ENCODE measurements around the gene GPAT3. TPM values are rescaled to one million over a fixed set of nuclear protein-coding genes. Genes with fewer than 3 reads are reported as not detected.

GPAT3 gene
- total and polyA plus RNA-seq, 2 of the 8 experiments (the other 6 are each of a cell fraction or from before 2014, with no cell fraction given) = 0.23 to 2.0 TPM

- TF ChIP-seq KDM5A (IDR thresholded peaks at IDR 0.05; ENCODE audit: low read length) (no peak), GTF2F1 (IDR thresholded peaks at IDR 0.05; ENCODE audit: borderline replicate concordance, low read depth, low read length) (no peak)
These were observed 69.8 kb downstream of the GPAT3 start (continued) for GRCh38 chr4:83605744-83606172.

Data from H1 (cell line).